ENCODE results near the gene PLEKHF1.
A peak's percentile ranks its signal among the peaks of the same experiment; 100 is the strongest.

- peak; percentile 36; the same call in 1 of the 2 replicates for TF ChIP-seq POLR2AphosphoS5 (IDR thresholded peaks at IDR 0.05; ENCODE audit: borderline replicate concordance, low read depth, low read length)
- TF ChIP-seq EZH2 (IDR thresholded peaks at IDR 0.05): no peak
- no peak for TF ChIP-seq FOXP2 (optimal IDR thresholded peaks at IDR 0.05; ENCODE audit: control extremely low read depth, extremely low read length, insufficient read depth)
These were observed 58.9 kb downstream of the PLEKHF1 start for GRCh38 chr19:29724102-29724641.
